ENCODE measurements around the gene PRSS36.
"Not testable (repeated sequence)": the region's sequence is repeated elsewhere in the genome, so short reads cannot be mapped to it uniquely, and the experiment has no call there.

Gene PRSS36

DNA sequence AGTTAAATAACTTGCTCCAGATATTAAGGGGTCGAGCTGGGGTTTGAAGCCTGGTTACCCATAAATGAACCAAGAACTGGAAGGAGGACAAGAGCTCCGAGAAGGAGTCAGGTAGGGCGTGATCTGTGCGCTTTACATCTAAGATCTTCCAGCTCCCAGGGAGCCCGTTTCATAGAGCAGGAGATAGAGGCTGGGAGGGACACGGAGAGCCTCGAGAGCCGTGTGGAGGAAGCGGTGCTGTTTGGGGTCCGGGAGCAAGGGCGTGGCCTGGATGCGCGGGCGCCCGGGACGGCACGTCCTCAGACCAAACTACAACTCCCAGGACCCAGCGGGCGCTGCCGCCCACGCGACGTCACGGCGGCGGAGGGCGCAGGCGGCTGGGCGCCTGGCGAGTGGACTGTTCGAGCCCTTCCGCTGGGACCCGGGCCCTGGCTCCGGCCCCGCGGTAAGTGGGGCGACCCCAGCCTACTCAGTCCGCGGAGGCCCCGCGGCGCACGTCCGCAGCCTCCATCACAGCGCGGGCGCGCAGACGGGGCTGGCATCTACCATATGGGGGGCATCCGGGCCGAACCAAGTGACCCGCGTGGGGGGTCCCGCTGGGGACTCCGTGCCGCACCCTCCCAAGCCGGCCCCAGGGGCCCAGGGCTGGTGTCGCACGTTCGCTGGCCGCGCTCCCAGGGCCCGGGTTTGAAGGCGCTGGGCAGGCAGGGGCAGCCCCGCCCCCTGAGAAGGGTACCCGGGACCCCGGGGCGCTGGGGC, 41.7 kb downstream of the PRSS36 start, which contains the start of gene BCKDK:
BCKDK (plus strand) TSS at position 352 of the 759 bp plus-strand sequence. CDS start 838 bp downstream, outside the sequence.
- peak within 1 kb of the TSS; percentile 85 for H3K9ac ChIP-seq
- TF ChIP-seq, protein P1, sequence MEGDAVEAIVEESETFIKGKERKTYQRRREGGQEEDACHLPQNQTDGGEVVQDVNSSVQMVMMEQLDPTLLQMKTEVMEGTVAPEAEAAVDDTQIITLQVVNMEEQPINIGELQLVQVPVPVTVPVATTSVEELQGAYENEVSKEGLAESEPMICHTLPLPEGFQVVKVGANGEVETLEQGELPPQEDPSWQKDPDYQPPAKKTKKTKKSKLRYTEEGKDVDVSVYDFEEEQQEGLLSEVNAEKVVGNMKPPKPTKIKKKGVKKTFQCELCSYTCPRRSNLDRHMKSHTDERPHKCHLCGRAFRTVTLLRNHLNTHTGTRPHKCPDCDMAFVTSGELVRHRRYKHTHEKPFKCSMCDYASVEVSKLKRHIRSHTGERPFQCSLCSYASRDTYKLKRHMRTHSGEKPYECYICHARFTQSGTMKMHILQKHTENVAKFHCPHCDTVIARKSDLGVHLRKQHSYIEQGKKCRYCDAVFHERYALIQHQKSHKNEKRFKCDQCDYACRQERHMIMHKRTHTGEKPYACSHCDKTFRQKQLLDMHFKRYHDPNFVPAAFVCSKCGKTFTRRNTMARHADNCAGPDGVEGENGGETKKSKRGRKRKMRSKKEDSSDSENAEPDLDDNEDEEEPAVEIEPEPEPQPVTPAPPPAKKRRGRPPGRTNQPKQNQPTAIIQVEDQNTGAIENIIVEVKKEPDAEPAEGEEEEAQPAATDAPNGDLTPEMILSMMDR (IDR thresholded peaks at IDR 0.05): no peak
- H3K4me2 ChIP-seq (ENCODE audit: low read length): peak within 1 kb of the TSS; percentile 74
- peaks cover 3% of the 10 kb centered on the region for H3K4me1 ChIP-seq
- H3K27ac ChIP-seq: peak within 1 kb of the TSS; percentile 53
- peak within 1 kb of the TSS; percentile 85 for H3K4me3 ChIP-seq (ENCODE audit: low read depth, low read length)
- H3K36me3 ChIP-seq (ENCODE audit: control insufficient read depth, insufficient read depth, low read length): no peaks in the 10 kb centered on the region
- H2AFZ ChIP-seq: peak within 1 kb of the TSS; percentile 94
- no peaks in the 10 kb centered on the region for H3K9me3 ChIP-seq (ENCODE audit: control insufficient read depth, low read length)
- H3K27me3 ChIP-seq (ENCODE audit: control insufficient read depth, insufficient read depth, low read length): no peaks in the 10 kb centered on the region
- peaks cover 3% of the 10 kb centered on the region for H3K79me2 ChIP-seq

DNA sequence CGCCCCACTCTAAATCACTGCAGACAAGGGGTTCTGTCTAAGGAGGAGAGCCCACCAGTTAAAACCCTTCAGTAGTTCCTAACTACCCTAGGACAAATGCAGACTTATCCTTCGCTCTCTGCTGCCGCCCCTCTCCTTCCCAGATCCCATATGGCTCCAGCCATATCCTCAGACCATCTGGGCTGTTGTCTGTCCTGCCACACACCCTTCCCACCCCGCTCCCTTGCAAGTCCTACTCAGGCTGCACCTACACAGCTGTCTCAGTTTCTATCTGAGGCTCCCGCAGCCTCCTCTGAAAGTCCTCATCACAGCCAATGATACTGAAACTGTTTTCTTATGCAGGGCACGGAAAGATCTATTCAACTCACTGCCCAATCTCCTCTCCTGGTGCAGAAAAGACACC, 42.4 kb downstream of the PRSS36 start:
- H3K9me3 ChIP-seq (ENCODE audit: control insufficient read depth, low read length): no peaks in the 10 kb centered on the region
- H3K9ac ChIP-seq: no peak overlapping the region
- H3K27me3 ChIP-seq (ENCODE audit: control insufficient read depth, insufficient read depth, low read length): no peaks in the 10 kb centered on the region
- no peak overlapping the region for H3K27ac ChIP-seq
- H3K36me3 ChIP-seq (ENCODE audit: control insufficient read depth, insufficient read depth, low read length): no peaks in the 10 kb centered on the region
- H3K79me2 ChIP-seq: peaks cover 3% of the 10 kb centered on the region
- TF ChIP-seq, protein P1 (IDR thresholded peaks at IDR 0.05): no peak
- no peak overlapping the region for H3K4me2 ChIP-seq (ENCODE audit: low read length)
- no peak overlapping the region for H2AFZ ChIP-seq
- peaks cover 3% of the 10 kb centered on the region for H3K4me1 ChIP-seq
- H3K4me3 ChIP-seq (ENCODE audit: low read depth, low read length): no peak overlapping the region

- Histone ChIP-seq H3K27ac (no peak overlapping the region), H3K4me1 (peaks cover 3% of the 10 kb centered on the region), H3K36me3 (ENCODE audit: control insufficient read depth, insufficient read depth, low read length) (no peaks in the 10 kb centered on the region), H3K4me3 (ENCODE audit: low read depth, low read length) (no peak overlapping the region), H3K79me2 (peaks cover 3% of the 10 kb centered on the region), H3K9me3 (ENCODE audit: control insufficient read depth, low read length) (no peaks in the 10 kb centered on the region), H3K9ac (no peak overlapping the region), H3K27me3 (ENCODE audit: control insufficient read depth, insufficient read depth, low read length) (no peaks in the 10 kb centered on the region), H2AFZ (no peak overlapping the region), H3K4me2 (ENCODE audit: low read length) (no peak overlapping the region)
- TF ChIP-seq, protein P1 (IDR thresholded peaks at IDR 0.05): no peak
These were observed 43.1 kb downstream of the PRSS36 start for GRCh38 chr16:31106509-31107464.

- peaks cover 3% of the 10 kb centered on the region for H3K79me2 ChIP-seq
- H2AFZ ChIP-seq: peak overlapping the region; percentile 89
- TF ChIP-seq, protein P1 (IDR thresholded peaks at IDR 0.05): peak; percentile 86
- no peak overlapping the region for H3K4me3 ChIP-seq (ENCODE audit: low read depth, low read length)
- H3K27me3 ChIP-seq (ENCODE audit: control insufficient read depth, insufficient read depth, low read length): no peaks in the 10 kb centered on the region
- H3K9me3 ChIP-seq (ENCODE audit: control insufficient read depth, low read length): no peaks in the 10 kb centered on the region
- H3K9ac ChIP-seq: no peak overlapping the region
- H3K4me1 ChIP-seq: peaks cover 3% of the 10 kb centered on the region
- H3K27ac ChIP-seq: peak overlapping the region; percentile 47
- H3K4me2 ChIP-seq (ENCODE audit: low read length): peak overlapping the region; percentile 82
- no peaks in the 10 kb centered on the region for H3K36me3 ChIP-seq (ENCODE audit: control insufficient read depth, insufficient read depth, low read length)
These were observed 44.1 kb downstream of the PRSS36 start for GRCh38 chr16:31105677-31106213.

- H3K9ac ChIP-seq; H3K4me2 ChIP-seq (ENCODE audit: low read length); H3K9me3 ChIP-seq (ENCODE audit: control insufficient read depth, low read length); H3K4me1 ChIP-seq; H3K36me3 ChIP-seq (ENCODE audit: control insufficient read depth, insufficient read depth, low read length); H3K27ac ChIP-seq; H2AFZ ChIP-seq; H3K79me2 ChIP-seq; H3K4me3 ChIP-seq (ENCODE audit: low read depth, low read length); H3K27me3 ChIP-seq (ENCODE audit: control insufficient read depth, insufficient read depth, low read length): not testable (repeated sequence)
These were observed 48.8 kb downstream of the PRSS36 start for GRCh38 chr16:31100876-31101641.

Data from parathyroid adenoma (tissue), 2 donors.